Measurements from ENCODE around the gene JSRP1.
A peak's percentile ranks its signal among the peaks of the same experiment; 100 is the strongest.

Gene JSRP1

DNA sequence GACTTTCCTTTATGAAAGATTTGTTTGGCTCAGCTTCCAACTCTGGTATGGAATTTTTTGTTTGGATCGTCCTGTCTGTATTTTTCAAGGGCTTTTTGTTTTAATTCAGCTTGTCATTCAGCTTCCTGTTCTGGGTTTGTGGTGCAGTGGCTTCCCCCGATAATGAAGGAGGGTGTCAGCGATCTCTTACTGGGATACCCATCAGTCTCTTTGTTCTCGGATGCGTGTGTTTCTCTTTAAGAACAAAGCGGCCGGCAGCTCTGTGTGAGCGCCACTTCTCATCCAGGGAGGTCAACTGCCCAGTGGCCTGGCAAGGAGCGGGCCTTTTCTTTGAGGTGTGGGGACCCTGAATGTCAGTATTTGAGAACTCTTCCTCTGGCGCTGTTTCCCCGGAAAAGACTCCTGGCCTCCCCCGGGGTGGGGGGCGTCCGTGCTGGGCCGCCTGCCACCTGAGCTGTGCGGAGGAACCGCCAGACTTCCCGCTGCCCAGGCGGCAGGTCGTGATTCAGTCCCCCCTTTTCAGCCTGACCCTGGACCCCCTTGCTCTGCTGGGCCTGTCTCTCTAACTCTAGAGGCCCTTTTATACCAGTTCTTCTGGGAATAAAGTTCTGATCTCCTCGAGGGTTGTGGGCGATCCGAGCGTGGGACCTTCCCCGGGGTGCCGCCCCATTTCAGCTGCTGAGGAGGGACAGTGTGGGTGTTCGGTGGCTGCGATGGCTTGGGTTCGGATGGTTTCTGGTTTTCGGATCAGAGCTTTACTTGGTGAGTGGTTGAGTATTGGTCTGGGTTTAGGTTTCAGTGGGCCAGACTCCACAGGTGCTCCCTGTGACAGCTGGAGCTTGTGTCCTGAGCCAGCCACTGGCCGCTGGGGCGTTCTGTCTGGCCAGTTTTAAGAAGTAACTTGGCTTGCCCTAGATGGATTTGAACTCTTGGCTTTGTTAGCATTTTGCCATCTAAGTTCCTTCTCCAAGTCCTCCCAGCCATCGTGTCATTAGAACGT, 16.1 kb downstream of the JSRP1 start:
- H3K4me3 ChIP-seq (ENCODE audit: low read depth in 1 of 5, low read length in 5 of 5), result peak overlapping the region in 4 of 5 donors; percentile 35 to 59 (median 48)
- peak overlapping the region; percentile 21 for H3K27ac ChIP-seq (ENCODE audit: low read depth, low read length)
- no peaks in the 10 kb centered on the region for H3K9me3 ChIP-seq (ENCODE audit: control insufficient read depth in 5 of 5, low read length in 5 of 5)
- peak overlapping the region; percentile 46 to 83 (median 68) for H3K9ac ChIP-seq (ENCODE audit: low read length in 5 of 5)
- no peaks in the 10 kb centered on the region for H3K27me3 ChIP-seq (ENCODE audit: control insufficient read depth in 5 of 5, insufficient read depth in 4 of 5, low read length in 5 of 5)
- H3K36me3 ChIP-seq (ENCODE audit: control insufficient read depth in 5 of 5, insufficient read depth in 5 of 5, low read length in 5 of 5), result peaks cover 0 to 32% (median 28%) of the 10 kb centered on the region in 5 donors
- H3K4me1 ChIP-seq (ENCODE audit: control insufficient read depth in 5 of 5, insufficient read depth in 5 of 5, low read length in 5 of 5), result peaks cover 11 to 68% (median 60%) of the 10 kb centered on the region in 5 donors

DNA sequence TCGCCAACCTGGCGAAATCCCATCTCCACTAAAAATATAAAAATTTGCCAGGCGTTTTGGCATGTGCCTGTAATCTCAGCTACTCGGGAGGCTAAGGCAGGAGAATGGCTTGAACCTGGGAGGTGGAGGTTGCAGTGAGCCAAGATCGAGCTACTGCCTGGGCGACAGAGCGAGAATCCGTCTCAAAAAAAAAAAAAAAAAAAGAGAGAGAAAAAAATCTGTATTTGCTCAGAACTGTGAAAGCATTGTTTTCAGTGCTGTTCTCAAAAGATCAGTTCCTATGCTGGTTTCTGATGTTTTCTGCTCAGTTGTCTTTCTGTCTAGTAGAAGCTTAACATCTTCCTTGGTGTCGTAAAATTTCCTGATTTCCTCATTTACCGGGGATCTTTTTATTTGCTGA, 17.0 kb downstream of the JSRP1 start:
- Histone ChIP-seq H3K4me1 (ENCODE audit: control insufficient read depth in 5 of 5, insufficient read depth in 5 of 5, low read length in 5 of 5) (peaks cover 11 to 75% (median 64%) of the 10 kb centered on the region in 5 donors), H3K36me3 (ENCODE audit: control insufficient read depth in 5 of 5, insufficient read depth in 5 of 5, low read length in 5 of 5) (peaks cover 0 to 24% (median 19%) of the 10 kb centered on the region in 5 donors), H3K4me3 (ENCODE audit: low read depth in 1 of 5, low read length in 5 of 5) (peak overlapping the region in 1 of 5 donors; percentile 59), H3K9ac (ENCODE audit: low read length in 5 of 5) (peak overlapping the region in 3 of 5 donors; percentile 41 to 83 (median 80)), H3K9me3 (ENCODE audit: control insufficient read depth in 5 of 5, low read length in 5 of 5) (no peaks in the 10 kb centered on the region), H3K27ac (ENCODE audit: low read depth, low read length) (peak overlapping the region; percentile 21), H3K27me3 (ENCODE audit: control insufficient read depth in 5 of 5, insufficient read depth in 4 of 5, low read length in 5 of 5) (no peaks in the 10 kb centered on the region)

GRCh38 chr19:2237869-2238153, 18.4 kb downstream of the JSRP1 start:
- Histone ChIP-seq H3K27ac (ENCODE audit: low read depth, low read length) (peak overlapping the region; percentile 99), H3K36me3 (ENCODE audit: control insufficient read depth in 5 of 5, insufficient read depth in 5 of 5, low read length in 5 of 5) (peaks cover 0 to 25% (median 19%) of the 10 kb centered on the region in 5 donors), H3K9ac (ENCODE audit: low read length in 5 of 5) (peak overlapping the region in 4 of 5 donors; percentile 89 to 96 (median 95)), H3K4me3 (ENCODE audit: low read depth in 1 of 5, low read length in 5 of 5) (peak overlapping the region in 4 of 5 donors; percentile 76 to 79 (median 76)), H3K4me1 (ENCODE audit: control insufficient read depth in 5 of 5, insufficient read depth in 5 of 5, low read length in 5 of 5) (peaks cover 11 to 77% (median 61%) of the 10 kb centered on the region in 5 donors), H3K27me3 (ENCODE audit: control insufficient read depth in 5 of 5, insufficient read depth in 4 of 5, low read length in 5 of 5) (no peaks in the 10 kb centered on the region), H3K9me3 (ENCODE audit: control insufficient read depth in 5 of 5, low read length in 5 of 5) (no peaks in the 10 kb centered on the region)

GRCh38 chr19:2237051-2237868, 19.0 kb downstream of the JSRP1 start:
- Histone ChIP-seq H3K27ac (ENCODE audit: low read depth, low read length) (peak overlapping the region; percentile 99), H3K4me1 (ENCODE audit: control insufficient read depth in 5 of 5, insufficient read depth in 5 of 5, low read length in 5 of 5) (peaks cover 11 to 76% (median 60%) of the 10 kb centered on the region in 5 donors)

DNA sequence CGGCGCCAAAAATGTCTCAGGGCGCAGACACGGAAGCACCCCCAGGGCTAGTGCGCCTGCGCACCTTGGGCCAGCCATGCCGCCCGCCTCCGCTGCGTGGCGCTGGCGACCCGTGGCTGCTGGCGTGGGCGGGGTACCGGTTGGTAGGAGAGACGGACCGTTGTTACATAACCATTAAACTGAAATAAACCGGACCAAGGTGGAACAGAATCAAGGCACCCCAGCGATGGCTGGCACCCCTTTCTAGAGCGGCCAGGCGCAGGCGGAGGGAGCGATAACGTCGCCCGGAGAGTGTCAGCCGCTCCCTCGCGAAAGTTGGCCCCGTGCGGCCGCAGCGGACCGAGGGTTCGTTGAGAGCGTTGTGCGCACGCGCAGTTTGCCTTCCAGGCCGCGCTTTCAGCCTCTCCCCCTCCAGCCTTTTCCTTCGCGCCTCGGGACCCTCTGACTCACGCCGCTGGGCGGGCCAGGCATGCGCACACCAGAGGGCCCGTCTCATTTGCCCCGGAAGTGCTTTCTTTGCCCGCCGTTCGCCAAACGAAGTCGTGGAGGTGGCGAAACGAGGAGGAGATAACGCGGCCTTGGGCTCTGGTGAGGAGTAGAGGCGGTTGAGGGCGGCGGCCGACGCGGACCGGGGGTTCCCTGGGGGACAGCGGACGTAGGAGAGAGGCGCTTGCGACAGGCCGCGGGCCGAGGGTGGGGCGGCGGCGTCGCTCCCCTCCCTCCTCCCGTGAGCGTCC, 19.7 kb downstream of the JSRP1 start, which contains the start of the genes PLEKHJ1 and SF3A2:
TSS of gene PLEKHJ1 (minus strand) at position 16 of the 737 bp plus-strand sequence. CDS start 81 bp downstream, outside the sequence.
TSS of gene SF3A2 (plus strand) at position 511 of the 737 bp plus-strand sequence. CDS start 6,595 bp downstream, outside the sequence.
- Histone ChIP-seq H3K4me3 (ENCODE audit: low read depth in 1 of 5, low read length in 5 of 5) (peak within 1 kb of the TSS; percentile 74 to 79 (median 76)), H3K4me1 (ENCODE audit: control insufficient read depth in 5 of 5, insufficient read depth in 5 of 5, low read length in 5 of 5) (peaks cover 11 to 69% (median 59%) of the 10 kb centered on the region in 5 donors), H3K9me3 (ENCODE audit: control insufficient read depth in 5 of 5, low read length in 5 of 5) (no peaks in the 10 kb centered on the region), H3K36me3 (ENCODE audit: control insufficient read depth in 5 of 5, insufficient read depth in 5 of 5, low read length in 5 of 5) (peaks cover 0 to 33% (median 22%) of the 10 kb centered on the region in 5 donors), H3K27me3 (ENCODE audit: control insufficient read depth in 5 of 5, insufficient read depth in 4 of 5, low read length in 5 of 5) (no peaks in the 10 kb centered on the region), H3K9ac (ENCODE audit: low read length in 5 of 5) (peak within 1 kb of the TSS; percentile 81 to 96 (median 94)), H3K27ac (ENCODE audit: low read depth, low read length) (peak within 1 kb of the TSS; percentile 99)

More at GRCh38 chr19:2237051-2237868, 19.0 kb downstream of the JSRP1 start:
- Histone ChIP-seq H3K27me3 (ENCODE audit: control insufficient read depth in 5 of 5, insufficient read depth in 4 of 5, low read length in 5 of 5) (no peaks in the 10 kb centered on the region), H3K9ac (ENCODE audit: low read length in 5 of 5) (peak overlapping the region in 4 of 5 donors; percentile 89 to 96 (median 95)), H3K4me3 (ENCODE audit: low read depth in 1 of 5, low read length in 5 of 5) (peak overlapping the region; percentile 74 to 79 (median 76)), H3K9me3 (ENCODE audit: control insufficient read depth in 5 of 5, low read length in 5 of 5) (no peaks in the 10 kb centered on the region), H3K36me3 (ENCODE audit: control insufficient read depth in 5 of 5, insufficient read depth in 5 of 5, low read length in 5 of 5) (peaks cover 0 to 26% (median 21%) of the 10 kb centered on the region in 5 donors)

DNA sequence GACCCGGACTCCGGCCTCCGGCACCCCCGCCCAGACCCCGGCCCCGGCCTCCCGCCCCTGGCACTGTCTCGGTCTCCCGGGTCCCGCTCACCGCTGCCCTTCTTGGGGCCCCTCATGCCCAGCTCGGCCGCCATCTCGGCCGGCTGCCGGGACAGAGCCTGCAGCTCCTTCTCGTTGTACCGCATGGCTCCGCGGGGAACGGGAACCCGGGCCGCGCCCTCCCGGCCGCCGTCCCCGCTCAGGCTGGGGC, 20.2 kb downstream of the JSRP1 start:
- Histone ChIP-seq H3K9me3 (ENCODE audit: control insufficient read depth in 5 of 5, low read length in 5 of 5) (no peaks in the 10 kb centered on the region), H3K4me3 (ENCODE audit: low read depth in 1 of 5, low read length in 5 of 5) (peak overlapping the region in 4 of 5 donors; percentile 74 to 79 (median 76)), H3K27me3 (ENCODE audit: control insufficient read depth in 5 of 5, insufficient read depth in 4 of 5, low read length in 5 of 5) (no peaks in the 10 kb centered on the region), H3K9ac (ENCODE audit: low read length in 5 of 5) (peak overlapping the region in 4 of 5 donors; percentile 77 to 96 (median 87)), H3K36me3 (ENCODE audit: control insufficient read depth in 5 of 5, insufficient read depth in 5 of 5, low read length in 5 of 5) (peaks cover 0 to 34% (median 19%) of the 10 kb centered on the region in 5 donors), H3K4me1 (ENCODE audit: control insufficient read depth in 5 of 5, insufficient read depth in 5 of 5, low read length in 5 of 5) (peaks cover 10 to 66% (median 57%) of the 10 kb centered on the region in 5 donors), H3K27ac (ENCODE audit: low read depth, low read length) (peak overlapping the region; percentile 99)

DNA sequence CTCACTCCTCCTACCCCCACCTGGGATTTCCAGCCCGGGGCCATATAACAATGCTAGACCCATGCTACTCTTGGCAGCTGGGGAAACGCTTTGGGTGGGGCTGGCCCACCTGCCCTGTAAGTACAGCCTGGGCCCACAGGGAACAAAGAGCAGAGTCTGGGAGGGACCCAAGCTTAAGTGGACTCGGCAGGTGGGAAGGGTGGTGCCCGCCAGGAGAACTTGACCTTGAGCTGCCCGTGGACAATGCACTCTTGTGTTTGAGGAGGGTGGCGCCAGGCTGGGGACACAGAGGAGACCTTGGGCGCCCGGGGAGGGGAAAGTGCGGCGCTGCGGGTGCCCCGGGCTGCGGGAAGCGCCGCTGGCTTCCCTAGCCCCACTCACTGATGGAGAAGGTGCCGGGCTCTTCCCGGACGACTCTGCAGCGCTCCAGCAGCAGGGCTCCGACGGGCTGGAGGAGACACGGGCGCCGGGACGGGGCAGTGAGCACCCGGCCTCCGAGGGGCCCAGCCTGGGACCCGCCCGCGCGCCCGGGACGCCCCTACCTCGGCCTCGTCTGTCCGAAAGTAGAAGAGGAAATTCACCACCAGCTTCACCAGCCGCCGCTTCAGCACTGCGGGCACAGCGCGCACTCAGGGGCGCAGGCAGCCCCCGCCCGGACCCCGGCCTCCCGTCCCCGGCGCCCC, 20.7 kb downstream of the JSRP1 start:
- H3K9me3 ChIP-seq (ENCODE audit: control insufficient read depth in 5 of 5, low read length in 5 of 5), result no peaks in the 10 kb centered on the region
- H3K27ac ChIP-seq (ENCODE audit: low read depth, low read length), result peak overlapping the region; percentile 99
- peak overlapping the region; percentile 38 to 96 (median 80) for H3K9ac ChIP-seq (ENCODE audit: low read length in 5 of 5)
- H3K36me3 ChIP-seq (ENCODE audit: control insufficient read depth in 5 of 5, insufficient read depth in 5 of 5, low read length in 5 of 5), result peaks cover 0 to 35% (median 19%) of the 10 kb centered on the region in 5 donors
- peaks cover 7 to 65% (median 52%) of the 10 kb centered on the region in 5 donors for H3K4me1 ChIP-seq (ENCODE audit: control insufficient read depth in 5 of 5, insufficient read depth in 5 of 5, low read length in 5 of 5)
- peak overlapping the region; percentile 74 to 79 (median 76) for H3K4me3 ChIP-seq (ENCODE audit: low read depth in 1 of 5, low read length in 5 of 5)
- H3K27me3 ChIP-seq (ENCODE audit: control insufficient read depth in 5 of 5, insufficient read depth in 4 of 5, low read length in 5 of 5), result no peaks in the 10 kb centered on the region

DNA sequence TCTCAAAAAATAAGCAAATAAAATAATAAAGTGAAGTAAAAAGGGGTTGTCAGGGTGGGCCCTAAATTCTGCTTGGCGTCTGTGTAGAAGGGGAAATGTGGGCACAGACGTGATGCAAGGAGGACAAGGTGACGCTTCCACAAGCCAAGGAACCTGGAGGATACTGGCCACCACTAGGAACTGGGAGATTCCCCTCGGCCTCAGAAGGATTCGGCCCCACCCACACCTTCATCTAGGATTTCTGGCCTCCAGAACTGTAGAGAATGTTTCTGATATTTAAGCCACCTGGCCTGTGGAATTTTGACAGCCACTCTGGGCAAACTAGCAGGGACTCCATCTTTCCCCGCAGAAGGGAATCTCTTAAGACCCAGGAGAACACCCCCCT, 21.2 kb downstream of the JSRP1 start:
- Histone ChIP-seq H3K36me3 (ENCODE audit: control insufficient read depth in 5 of 5, insufficient read depth in 5 of 5, low read length in 5 of 5) (peaks cover 0 to 40% (median 23%) of the 10 kb centered on the region in 5 donors), H3K4me3 (ENCODE audit: low read depth in 1 of 5, low read length in 5 of 5) (peak overlapping the region; percentile 74 to 79 (median 76)), H3K9ac (ENCODE audit: low read length in 5 of 5) (peak overlapping the region; percentile 38 to 96 (median 80)), H3K4me1 (ENCODE audit: control insufficient read depth in 5 of 5, insufficient read depth in 5 of 5, low read length in 5 of 5) (peaks cover 4 to 60% (median 47%) of the 10 kb centered on the region in 5 donors), H3K9me3 (ENCODE audit: control insufficient read depth in 5 of 5, low read length in 5 of 5) (no peaks in the 10 kb centered on the region), H3K27ac (ENCODE audit: low read depth, low read length) (peak overlapping the region; percentile 99), H3K27me3 (ENCODE audit: control insufficient read depth in 5 of 5, insufficient read depth in 4 of 5, low read length in 5 of 5) (no peaks in the 10 kb centered on the region)
